ENCODE measurements around the gene CLEC2D. TPM values are rescaled to one million over a fixed set of nuclear protein-coding genes. Genes with fewer than 3 reads are reported as not detected.

Gene CLEC2D
- total and polyA plus RNA-seq, 4 donors = 0.16 to 3.7 (median 3.0) TPM

DNA sequence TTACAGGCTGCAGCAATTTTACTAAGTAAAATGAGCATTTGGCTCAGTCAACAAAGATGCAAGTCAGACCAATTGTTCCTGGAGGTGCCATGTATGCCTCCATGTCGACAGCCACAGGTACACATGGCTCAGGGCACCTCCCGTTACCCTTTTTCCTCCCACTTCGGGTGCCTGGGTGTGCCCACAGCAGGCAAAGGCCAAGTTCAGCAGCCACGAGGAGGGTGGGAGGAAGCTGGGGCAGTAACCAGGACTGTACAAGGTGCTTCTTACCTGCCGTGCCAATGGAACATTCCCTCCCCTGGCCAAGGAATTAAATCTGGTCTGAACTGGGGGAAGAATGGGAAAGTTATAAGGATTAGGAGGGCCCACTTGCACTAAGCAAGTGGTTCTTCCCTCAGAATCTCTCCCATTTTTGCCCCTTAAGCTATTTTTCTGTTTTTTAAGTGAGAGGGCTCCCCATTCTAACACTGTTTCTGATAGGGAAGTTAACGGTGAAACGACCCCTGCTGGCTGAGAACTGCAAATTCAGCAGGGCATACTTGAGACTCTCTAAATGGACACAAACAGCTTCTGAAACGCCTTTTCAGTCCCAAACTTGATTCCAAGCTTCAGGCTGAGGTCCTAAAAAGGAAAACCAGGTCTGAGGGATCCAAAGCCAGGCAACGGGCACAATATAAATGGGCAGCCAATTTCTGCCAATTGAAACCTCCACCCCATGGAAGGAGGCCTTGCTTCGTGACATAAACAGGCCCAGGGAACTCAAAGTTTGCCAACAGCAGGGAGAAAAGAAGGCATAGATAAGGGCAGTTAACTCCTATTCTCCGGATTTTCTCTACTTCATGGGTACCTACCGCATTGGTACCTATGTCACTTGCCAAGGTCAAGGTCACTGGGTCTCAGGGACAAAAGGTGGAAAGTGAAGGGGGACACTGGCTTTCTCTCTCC is 38.6 kb downstream of the CLEC2D start:
- Histone ChIP-seq H3K27ac (ENCODE audit: low read depth in 1 of 2, low read length in 2 of 2) (no peak overlapping the region), H3K27me3 (ENCODE audit: control insufficient read depth in 4 of 4, insufficient read depth in 4 of 4, low read length in 3 of 4) (no peaks in the 10 kb centered on the region), H3K9ac (ENCODE audit: low read depth in 1 of 2, low read length in 2 of 2) (no peak overlapping the region), H3K4me1 (ENCODE audit: control insufficient read depth in 4 of 4, insufficient read depth in 4 of 4, low read length in 3 of 4) (peaks cover 0 to 4% (median 0%) of the 10 kb centered on the region in 4 donors), H3K4me3 (ENCODE audit: low read depth in 1 of 3, low read length in 3 of 3) (no peak overlapping the region), H3K9me3 (ENCODE audit: control insufficient read depth in 4 of 4, low read length in 3 of 4) (no peaks in the 10 kb centered on the region), H3K36me3 (ENCODE audit: control insufficient read depth in 4 of 4, insufficient read depth in 3 of 4, low read depth in 1 of 4, low read length in 3 of 4) (no peaks in the 10 kb centered on the region)
- TF ChIP-seq, protein P1, sequence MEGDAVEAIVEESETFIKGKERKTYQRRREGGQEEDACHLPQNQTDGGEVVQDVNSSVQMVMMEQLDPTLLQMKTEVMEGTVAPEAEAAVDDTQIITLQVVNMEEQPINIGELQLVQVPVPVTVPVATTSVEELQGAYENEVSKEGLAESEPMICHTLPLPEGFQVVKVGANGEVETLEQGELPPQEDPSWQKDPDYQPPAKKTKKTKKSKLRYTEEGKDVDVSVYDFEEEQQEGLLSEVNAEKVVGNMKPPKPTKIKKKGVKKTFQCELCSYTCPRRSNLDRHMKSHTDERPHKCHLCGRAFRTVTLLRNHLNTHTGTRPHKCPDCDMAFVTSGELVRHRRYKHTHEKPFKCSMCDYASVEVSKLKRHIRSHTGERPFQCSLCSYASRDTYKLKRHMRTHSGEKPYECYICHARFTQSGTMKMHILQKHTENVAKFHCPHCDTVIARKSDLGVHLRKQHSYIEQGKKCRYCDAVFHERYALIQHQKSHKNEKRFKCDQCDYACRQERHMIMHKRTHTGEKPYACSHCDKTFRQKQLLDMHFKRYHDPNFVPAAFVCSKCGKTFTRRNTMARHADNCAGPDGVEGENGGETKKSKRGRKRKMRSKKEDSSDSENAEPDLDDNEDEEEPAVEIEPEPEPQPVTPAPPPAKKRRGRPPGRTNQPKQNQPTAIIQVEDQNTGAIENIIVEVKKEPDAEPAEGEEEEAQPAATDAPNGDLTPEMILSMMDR (IDR thresholded peaks at IDR 0.05; ENCODE audit: low read depth, low read length, missing input control) = peak; percentile 79
- TF ChIP-seq, protein P2, sequence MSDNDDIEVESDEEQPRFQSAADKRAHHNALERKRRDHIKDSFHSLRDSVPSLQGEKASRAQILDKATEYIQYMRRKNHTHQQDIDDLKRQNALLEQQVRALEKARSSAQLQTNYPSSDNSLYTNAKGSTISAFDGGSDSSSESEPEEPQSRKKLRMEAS (IDR thresholded peaks at IDR 0.05) = no peak
- TF ChIP-seq RAD21 (IDR thresholded peaks at IDR 0.05) = peak; percentile 76 to 85
- 49% methylated on average over 12 of the region's 12 CpGs for WGBS
- DNase-seq (ENCODE audit: low spot score) = no peak

DNA sequence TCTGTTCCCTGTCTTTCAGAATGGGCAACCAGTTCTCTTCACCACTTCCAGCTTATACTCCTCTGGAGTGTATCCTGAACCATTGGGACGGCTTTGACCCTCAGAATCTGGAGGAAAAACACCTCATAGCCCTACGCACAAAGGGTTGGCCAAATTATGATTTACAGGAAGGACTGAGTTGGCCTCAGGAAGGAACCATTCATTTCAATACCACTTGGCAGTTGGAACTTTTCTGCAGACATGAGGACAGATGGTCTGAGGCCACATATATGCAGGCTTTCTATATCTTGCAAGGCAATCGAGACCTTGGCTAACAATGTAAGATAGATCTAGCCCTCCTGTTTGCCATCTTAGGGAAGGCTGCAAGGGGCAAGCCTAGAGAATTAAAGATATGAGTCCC is 39.3 kb downstream of the CLEC2D start:
- Histone ChIP-seq H3K9me3 (ENCODE audit: control insufficient read depth in 4 of 4, low read length in 3 of 4) (no peaks in the 10 kb centered on the region), H3K27me3 (ENCODE audit: control insufficient read depth in 4 of 4, insufficient read depth in 4 of 4, low read length in 3 of 4) (no peaks in the 10 kb centered on the region)
- WGBS = 85% methylated on average over 3 of the region's 3 CpGs

More for the DNA sequence above, 39.3 kb downstream of the CLEC2D start:
- H3K4me3 ChIP-seq (ENCODE audit: low read depth in 1 of 3, low read length in 3 of 3) = no peak overlapping the region
- H3K27ac ChIP-seq (ENCODE audit: low read depth in 1 of 2, low read length in 2 of 2) = no peak overlapping the region
- peaks cover 0 to 4% (median 0%) of the 10 kb centered on the region in 4 donors for H3K4me1 ChIP-seq (ENCODE audit: control insufficient read depth in 4 of 4, insufficient read depth in 4 of 4, low read length in 3 of 4)
- TF ChIP-seq, protein P2 (IDR thresholded peaks at IDR 0.05) = no peak
- TF ChIP-seq, protein P3, sequence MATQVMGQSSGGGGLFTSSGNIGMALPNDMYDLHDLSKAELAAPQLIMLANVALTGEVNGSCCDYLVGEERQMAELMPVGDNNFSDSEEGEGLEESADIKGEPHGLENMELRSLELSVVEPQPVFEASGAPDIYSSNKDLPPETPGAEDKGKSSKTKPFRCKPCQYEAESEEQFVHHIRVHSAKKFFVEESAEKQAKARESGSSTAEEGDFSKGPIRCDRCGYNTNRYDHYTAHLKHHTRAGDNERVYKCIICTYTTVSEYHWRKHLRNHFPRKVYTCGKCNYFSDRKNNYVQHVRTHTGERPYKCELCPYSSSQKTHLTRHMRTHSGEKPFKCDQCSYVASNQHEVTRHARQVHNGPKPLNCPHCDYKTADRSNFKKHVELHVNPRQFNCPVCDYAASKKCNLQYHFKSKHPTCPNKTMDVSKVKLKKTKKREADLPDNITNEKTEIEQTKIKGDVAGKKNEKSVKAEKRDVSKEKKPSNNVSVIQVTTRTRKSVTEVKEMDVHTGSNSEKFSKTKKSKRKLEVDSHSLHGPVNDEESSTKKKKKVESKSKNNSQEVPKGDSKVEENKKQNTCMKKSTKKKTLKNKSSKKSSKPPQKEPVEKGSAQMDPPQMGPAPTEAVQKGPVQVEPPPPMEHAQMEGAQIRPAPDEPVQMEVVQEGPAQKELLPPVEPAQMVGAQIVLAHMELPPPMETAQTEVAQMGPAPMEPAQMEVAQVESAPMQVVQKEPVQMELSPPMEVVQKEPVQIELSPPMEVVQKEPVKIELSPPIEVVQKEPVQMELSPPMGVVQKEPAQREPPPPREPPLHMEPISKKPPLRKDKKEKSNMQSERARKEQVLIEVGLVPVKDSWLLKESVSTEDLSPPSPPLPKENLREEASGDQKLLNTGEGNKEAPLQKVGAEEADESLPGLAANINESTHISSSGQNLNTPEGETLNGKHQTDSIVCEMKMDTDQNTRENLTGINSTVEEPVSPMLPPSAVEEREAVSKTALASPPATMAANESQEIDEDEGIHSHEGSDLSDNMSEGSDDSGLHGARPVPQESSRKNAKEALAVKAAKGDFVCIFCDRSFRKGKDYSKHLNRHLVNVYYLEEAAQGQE (IDR thresholded peaks at IDR 0.05) = no peak
- TF ChIP-seq FOXA2 (IDR thresholded peaks at IDR 0.05) (no peak), JUND (IDR thresholded peaks at IDR 0.05) (no peak), HNF4G (IDR thresholded peaks at IDR 0.05) (no peak), EGR1 (IDR thresholded peaks at IDR 0.05; ENCODE audit: low read depth in 2 of 2) (no peak), FOXA1 (IDR thresholded peaks at IDR 0.05) (no peak), SP1 (IDR thresholded peaks at IDR 0.05) (no peak), TAF1 (conservative IDR thresholded peaks at IDR 0.05) (no peak)
- TF ChIP-seq, protein P1 (IDR thresholded peaks at IDR 0.05; ENCODE audit: low read depth, low read length, missing input control) = no peak
- TF ChIP-seq, protein P4, sequence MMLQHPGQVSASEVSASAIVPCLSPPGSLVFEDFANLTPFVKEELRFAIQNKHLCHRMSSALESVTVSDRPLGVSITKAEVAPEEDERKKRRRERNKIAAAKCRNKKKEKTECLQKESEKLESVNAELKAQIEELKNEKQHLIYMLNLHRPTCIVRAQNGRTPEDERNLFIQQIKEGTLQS (IDR thresholded peaks at IDR 0.05) = no peak
- TF ChIP-seq, protein P5, sequence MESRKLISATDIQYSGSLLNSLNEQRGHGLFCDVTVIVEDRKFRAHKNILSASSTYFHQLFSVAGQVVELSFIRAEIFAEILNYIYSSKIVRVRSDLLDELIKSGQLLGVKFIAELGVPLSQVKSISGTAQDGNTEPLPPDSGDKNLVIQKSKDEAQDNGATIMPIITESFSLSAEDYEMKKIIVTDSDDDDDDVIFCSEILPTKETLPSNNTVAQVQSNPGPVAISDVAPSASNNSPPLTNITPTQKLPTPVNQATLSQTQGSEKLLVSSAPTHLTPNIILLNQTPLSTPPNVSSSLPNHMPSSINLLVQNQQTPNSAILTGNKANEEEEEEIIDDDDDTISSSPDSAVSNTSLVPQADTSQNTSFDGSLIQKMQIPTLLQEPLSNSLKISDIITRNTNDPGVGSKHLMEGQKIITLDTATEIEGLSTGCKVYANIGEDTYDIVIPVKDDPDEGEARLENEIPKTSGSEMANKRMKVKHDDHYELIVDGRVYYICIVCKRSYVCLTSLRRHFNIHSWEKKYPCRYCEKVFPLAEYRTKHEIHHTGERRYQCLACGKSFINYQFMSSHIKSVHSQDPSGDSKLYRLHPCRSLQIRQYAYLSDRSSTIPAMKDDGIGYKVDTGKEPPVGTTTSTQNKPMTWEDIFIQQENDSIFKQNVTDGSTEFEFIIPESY (IDR thresholded peaks at IDR 0.05) = no peak
- no peaks in the 10 kb centered on the region for H3K36me3 ChIP-seq (ENCODE audit: control insufficient read depth in 4 of 4, insufficient read depth in 3 of 4, low read depth in 1 of 4, low read length in 3 of 4)
- H3K9ac ChIP-seq (ENCODE audit: low read depth in 1 of 2, low read length in 2 of 2) = no peak overlapping the region
- DNase-seq (ENCODE audit: low spot score) = no peak

Measured in liver (tissue), 9 donors.